Pancreas (tissue), 10 donors: ENCODE measurements around the gene EPN2. TPM values are rescaled to one million over a fixed set of nuclear protein-coding genes. Genes with fewer than 3 reads are reported as not detected.
"Not testable (repeated sequence)": the region's sequence is repeated elsewhere in the genome, so short reads cannot be mapped to it uniquely, and the experiment has no call there.

Experiments
- ATAC-seq, 4 donors: fragments of 200-7000 bp; cut with Tn5 transposase; one replicate each; pipeline versions ENCODE4 v1.8.0 to v1.9.1; 2020; ENCODE audit warnings: mild to moderate bottlenecking in 4 of 4, moderate library complexity in 4 of 4
- DNase-seq, 6 donors: peaks; one replicate each; pipeline ENCODE4 v3.0.0-alpha.2; 2020
- FAIRE-seq: peaks from 2 replicates; lab custom pipeline; 2012; peaks lifted over from hg19 to GRCh38; lab: Jason Lieb, UNC
- H3K27ac ChIP-seq, 4 donors: fragments of 200-600 bp; sonication (generic); 1 replicate in 3 of 4; 2 replicates in 1 of 4; pipeline versions ENCODE4 v1.5.0 to v1.8.0; 2020
- H3K27me3 ChIP-seq, 4 donors: fragments of 200-600 bp; one replicate each; pipeline ENCODE4 v1.8.0; 2021
- H3K36me3 ChIP-seq, 3 donors: fragments of 200-600 bp; sonication (generic) in 1 of 3; one replicate each; pipeline versions ENCODE4 v1.5.0 to v1.8.0; 2020 to 2021
- H3K4me1 ChIP-seq, 3 donors: fragments of 200-600 bp; one replicate each; pipeline ENCODE4 v1.8.0; 2021
- H3K4me3 ChIP-seq, 4 donors: fragments of 200-600 bp; sonication (generic) in 2 of 4; one replicate each; pipeline versions ENCODE4 v1.5.0 to v1.8.0; 2020 to 2021
- H3K9me3 ChIP-seq, 4 donors: fragments of 200-600 bp; one replicate each; pipeline ENCODE4 v1.8.0; 2021
- WGBS, 2 donors: extraction: QIAGEN DNeasy Blood & Tissue Kit; methylation state at CpG; one replicate each; pipeline ENCODE4 v1.1.7; 2013; 5-methylcytosine and 5-hydroxymethylcytosine counted together
- intact Hi-C, 3 donors: fragments of 100-400 bp; cut with DNase I; formaldehyde crosslinking; loops; one replicate each; pipeline versions ENCODE4 v1.11.1 to v1.14.2; 2022
- polyA plus RNA-seq, 2 donors: library from polyadenylated mRNA; stranded (reverse); fragments of 200-250 nt; gene quantifications; one replicate each; pipeline ENCODE4 v1.2.3, GENCODE V29; 2013
- total RNA-seq, 6 donors: library from RNA; stranded (reverse); fragmentation: NEBNext Ultra II Directional in 4 of 6; extraction: Animal tissue kit (Norgen Biotek cat#: 25700) in 4 of 6; gene quantifications; one replicate each; pipeline versions ENCODE4 v1.2.1 to v1.2.4, GENCODE V29; 2021 to 2023
- TF ChIP-seq, protein P1 (sequence below), 4 donors: fragments of 200-600 bp; sonication (generic) in 3 of 4; IDR thresholded peaks; one replicate each; pipeline versions ENCODE4 v1.5.0 to v1.8.0; 2021; ENCODE audit warnings: antibody characterized with exemption in 4 of 4
- donor health status: healthy with polysubstance abuse.
- donor health status: DM: no; HTN: no; CAD: no; lungs with moderate emphysema.
- donor health status: DM: no; HTN: no; CAD: no.
- donor health status: control.
- donor health status: control.
- donor health status: Bipolar disorder and iron deficiency.
- donor health status: DM: yes; HTN: yes; CAD: no.
- donor health status: DM: no; HTN: no; CAD: no.
- donor health status: DM: no; HTN: no; CAD: no.
- donor health status: DM: yes; HTN: yes; CAD: no.

The EPN2 gene
- total and polyA plus RNA-seq, 8 donors = 13.4 to 29.4 (median 15.7) TPM

DNA sequence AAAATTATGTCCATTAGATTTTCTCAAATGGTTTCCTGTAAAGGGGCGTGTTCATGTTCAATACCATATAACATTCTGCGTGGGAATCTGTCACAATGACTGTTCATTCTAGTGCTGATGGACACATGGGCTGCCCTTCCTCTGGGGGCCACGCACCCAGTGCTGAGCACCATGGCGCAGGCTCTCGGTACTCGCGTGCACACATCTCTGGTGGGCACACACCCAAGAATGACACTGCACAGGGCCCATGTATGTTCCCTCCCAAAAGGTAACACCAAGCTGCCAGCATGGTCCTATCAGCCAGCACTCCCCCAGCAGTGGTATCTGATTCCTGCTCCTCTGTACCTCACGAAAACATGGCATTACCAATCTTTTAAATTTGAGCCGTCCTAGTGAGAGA, 111.6 kb downstream of the EPN2 start:
- Histone ChIP-seq H3K27me3 (no peaks in the 10 kb centered on the region), H3K36me3 (no peaks in the 10 kb centered on the region), H3K9me3 (no peaks in the 10 kb centered on the region), H3K4me3 (no peak overlapping the region), H3K27ac (no peak overlapping the region), H3K4me1 (no peaks in the 10 kb centered on the region)
- no peak for ATAC-seq
- FAIRE-seq = no peak
- DNase-seq = peak in 1 of 6 donors; percentile 27
- WGBS, 2 donors = 92 to 99% methylated on average over 9 of the region's 9 CpGs
- TF ChIP-seq, protein P1, sequence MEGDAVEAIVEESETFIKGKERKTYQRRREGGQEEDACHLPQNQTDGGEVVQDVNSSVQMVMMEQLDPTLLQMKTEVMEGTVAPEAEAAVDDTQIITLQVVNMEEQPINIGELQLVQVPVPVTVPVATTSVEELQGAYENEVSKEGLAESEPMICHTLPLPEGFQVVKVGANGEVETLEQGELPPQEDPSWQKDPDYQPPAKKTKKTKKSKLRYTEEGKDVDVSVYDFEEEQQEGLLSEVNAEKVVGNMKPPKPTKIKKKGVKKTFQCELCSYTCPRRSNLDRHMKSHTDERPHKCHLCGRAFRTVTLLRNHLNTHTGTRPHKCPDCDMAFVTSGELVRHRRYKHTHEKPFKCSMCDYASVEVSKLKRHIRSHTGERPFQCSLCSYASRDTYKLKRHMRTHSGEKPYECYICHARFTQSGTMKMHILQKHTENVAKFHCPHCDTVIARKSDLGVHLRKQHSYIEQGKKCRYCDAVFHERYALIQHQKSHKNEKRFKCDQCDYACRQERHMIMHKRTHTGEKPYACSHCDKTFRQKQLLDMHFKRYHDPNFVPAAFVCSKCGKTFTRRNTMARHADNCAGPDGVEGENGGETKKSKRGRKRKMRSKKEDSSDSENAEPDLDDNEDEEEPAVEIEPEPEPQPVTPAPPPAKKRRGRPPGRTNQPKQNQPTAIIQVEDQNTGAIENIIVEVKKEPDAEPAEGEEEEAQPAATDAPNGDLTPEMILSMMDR (IDR thresholded peaks at IDR 0.05) = no peak
- intact Hi-C loops = no loop called here

DNA sequence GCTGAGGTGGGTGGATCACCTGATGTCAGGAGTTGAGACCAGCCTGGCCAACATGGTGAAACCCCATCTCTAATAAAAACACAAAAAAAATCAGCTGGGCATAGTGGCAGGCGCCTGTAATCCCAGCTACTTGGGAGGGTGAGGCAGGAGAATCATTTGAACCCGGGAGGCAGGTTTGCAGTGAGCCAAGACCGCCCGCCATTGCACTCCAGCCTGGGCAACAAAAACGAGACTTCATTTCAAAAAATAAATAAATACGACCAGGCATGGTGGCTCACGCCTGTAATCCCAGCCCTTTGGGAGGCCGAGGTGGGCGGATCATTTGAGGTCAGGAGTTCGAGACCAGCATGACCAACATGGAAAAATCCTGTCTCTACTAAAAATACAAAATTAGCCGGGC, 116.2 kb downstream of the EPN2 start:
- peak in 1 of 6 donors; percentile 17 for DNase-seq
- H3K36me3 ChIP-seq, FAIRE-seq, H3K9me3 ChIP-seq, H3K4me1 ChIP-seq, H3K27me3 ChIP-seq, ATAC-seq, intact Hi-C loops, H3K27ac ChIP-seq, H3K4me3 ChIP-seq: not testable (repeated sequence)
- 92 to 95% methylated on average over 11 of the region's 11 CpGs for WGBS, 2 donors

DNA sequence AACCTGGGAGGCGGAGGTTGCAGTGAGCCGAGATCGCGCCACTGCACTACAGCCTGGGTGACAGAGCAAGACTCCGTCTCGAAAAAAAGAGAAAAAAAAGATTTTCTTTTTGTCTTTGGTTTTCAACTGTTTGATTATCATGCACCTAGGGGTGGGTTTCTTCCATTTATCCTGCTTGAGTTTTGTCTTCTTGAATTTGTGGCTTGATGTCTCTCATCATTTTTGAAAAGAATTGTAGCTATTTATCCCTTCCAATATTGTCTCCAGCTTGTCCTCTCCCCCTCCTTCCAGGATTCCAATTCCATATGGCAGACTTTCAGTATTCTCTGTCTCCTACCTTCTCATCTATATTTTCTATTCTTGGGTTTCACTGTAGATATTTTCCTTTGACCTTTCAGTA, 117.6 kb downstream of the EPN2 start:
- 80% methylated on average over 5 to 6 of the region's 6 CpGs for WGBS, 2 donors
- TF ChIP-seq, protein P1 (IDR thresholded peaks at IDR 0.05) = no peak
- Histone ChIP-seq H3K4me1 (no peaks in the 10 kb centered on the region), H3K27ac (no peak overlapping the region), H3K9me3 (no peaks in the 10 kb centered on the region), H3K4me3 (no peak overlapping the region), H3K36me3 (no peaks in the 10 kb centered on the region), H3K27me3 (no peaks in the 10 kb centered on the region)
- DNase-seq = no peak
- intact Hi-C loops = loop anchor here in 1 of 3 donors (5.0 kb wide), 1 partner anchor 93 kb away; no protein-coding TSS in a partner anchor
- ATAC-seq = no peak
- no peak for FAIRE-seq

DNA sequence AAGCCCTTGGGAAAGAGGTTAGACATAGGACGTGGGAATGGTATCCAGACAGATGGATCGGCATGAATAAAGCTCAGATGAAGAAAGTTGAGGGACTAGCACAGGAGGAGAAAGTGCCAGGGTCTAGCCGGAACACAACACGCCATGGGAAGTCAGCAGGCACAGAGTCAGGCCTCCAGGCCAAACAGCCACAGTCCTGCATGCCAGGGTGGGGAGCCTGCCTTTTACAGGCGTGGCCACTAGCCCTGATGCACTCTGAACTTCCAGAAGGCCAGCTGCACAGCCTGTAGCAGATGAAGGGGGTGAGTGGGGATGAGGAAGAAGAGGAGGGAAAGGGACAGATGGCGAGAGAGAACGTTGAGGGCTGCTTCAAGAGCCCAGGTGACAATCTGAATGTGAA, 120.2 kb downstream of the EPN2 start:
- DNase-seq (peak in 1 of 6 donors; percentile 21), FAIRE-seq (no peak), ATAC-seq (no peak)
- Histone ChIP-seq H3K27me3 (no peaks in the 10 kb centered on the region), H3K4me3 (no peak overlapping the region), H3K27ac (no peak overlapping the region), H3K36me3 (no peaks in the 10 kb centered on the region), H3K9me3 (no peaks in the 10 kb centered on the region), H3K4me1 (no peaks in the 10 kb centered on the region)
- intact Hi-C loops = loop anchor here in 1 of 3 donors (5.0 kb wide), 1 partner anchor 90 kb away; no protein-coding TSS in a partner anchor
- 86 to 89% methylated on average over 7 of the region's 7 CpGs for WGBS, 2 donors
- TF ChIP-seq, protein P1 (IDR thresholded peaks at IDR 0.05) = no peak

DNA sequence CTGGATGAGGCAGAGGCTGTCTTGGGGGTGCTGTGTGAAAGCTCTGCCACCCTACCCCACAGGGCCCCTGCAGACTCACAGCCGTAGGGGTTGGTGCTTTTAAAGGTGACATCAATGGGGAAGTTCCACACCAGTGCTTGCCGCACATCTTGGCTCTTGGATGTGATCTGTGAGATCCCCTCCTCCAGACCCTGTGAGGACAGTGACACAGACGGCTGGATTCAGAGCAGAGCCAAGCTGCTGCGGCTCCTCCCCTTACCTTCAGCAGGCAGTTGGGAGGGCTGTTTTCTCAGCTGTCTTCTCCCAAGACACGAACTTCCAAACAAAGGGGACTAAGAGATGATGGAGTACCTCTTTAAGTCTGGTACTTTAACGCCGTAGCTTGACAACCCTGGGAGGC, 120.6 kb downstream of the EPN2 start:
- Histone ChIP-seq H3K27me3 (no peaks in the 10 kb centered on the region), H3K9me3 (no peaks in the 10 kb centered on the region), H3K4me1 (no peaks in the 10 kb centered on the region), H3K36me3 (no peaks in the 10 kb centered on the region), H3K27ac (no peak overlapping the region), H3K4me3 (no peak overlapping the region)
- ATAC-seq (no peak), FAIRE-seq (no peak), DNase-seq (peak in 2 of 6 donors; percentile 18 to 31)
- 82 to 85% methylated on average over 7 of the region's 7 CpGs for WGBS, 2 donors
- intact Hi-C loops = loop anchor here in 1 of 3 donors (5.0 kb wide), 1 partner anchor 90 kb away; no protein-coding TSS in a partner anchor
- TF ChIP-seq, protein P1 (IDR thresholded peaks at IDR 0.05) = no peak
